Heart left ventricle (tissue), 16 donors: ENCODE results near the gene TYSND1. TPM values are rescaled to one million over a fixed set of nuclear protein-coding genes. Genes with fewer than 3 reads are reported as not detected.

ENCODE experiments used
- ATAC-seq, 4 donors: fragments of 200-7000 bp; cut with Tn5 transposase; one replicate each; pipeline ENCODE4 v1.9.1; 2020 to 2022; ENCODE audit warnings: moderate library complexity in 4 of 4, mild to moderate bottlenecking in 3 of 4, moderate number of reproducible peaks in 1 of 4
- DNase-seq, 5 donors: peaks; one replicate each; pipeline ENCODE4 v3.0.0-alpha.2; 2020
- H3K27ac ChIP-seq, 12 donors: fragments of 200-600 bp; sonication (generic) in 4 of 12; one replicate each; pipeline versions ENCODE4 v1.5.0 to v1.8.0; 2016 to 2022; ENCODE audit warnings: mild to moderate bottlenecking in 2 of 12
- H3K27me3 ChIP-seq, 9 donors: fragments of 200-600 bp; sonication (generic) in 2 of 9; one replicate each; pipeline versions ENCODE4 v1.5.1 to v1.8.0; 2016 to 2022; ENCODE audit warnings: mild to moderate bottlenecking in 3 of 9
- H3K36me3 ChIP-seq, 9 donors: fragments of 200-600 bp; sonication (generic) in 2 of 9; one replicate each; pipeline versions ENCODE4 v1.5.0 to v1.8.0; 2018 to 2022; ENCODE audit warnings: mild to moderate bottlenecking in 2 of 9
- H3K4me1 ChIP-seq, 12 donors: fragments of 200-600 bp; sonication (generic) in 4 of 12; one replicate each; pipeline versions ENCODE4 v1.5.0 to v1.8.0; 2016 to 2022; ENCODE audit warnings: mild to moderate bottlenecking in 3 of 12
- H3K4me3 ChIP-seq, 12 donors: fragments of 200-600 bp; sonication (generic) in 4 of 12; one replicate each; pipeline versions ENCODE4 v1.5.0 to v1.8.0; 2017 to 2022; ENCODE audit warnings: mild to moderate bottlenecking in 9 of 12, moderate library complexity in 4 of 12
- H3K9me3 ChIP-seq, 12 donors: fragments of 200-600 bp; sonication (generic) in 4 of 12; one replicate each; pipeline versions ENCODE4 v1.5.0 to v1.8.0; 2016 to 2022; ENCODE audit warnings: mild to moderate bottlenecking in 1 of 12
- POLR2A ChIP-seq, 2 donors: fragments of 450-650 bp; IDR thresholded peaks; one replicate each; pipeline ENCODE4 v1.6.1; 2017; ENCODE audit warnings: antibody characterized with exemption in 2 of 2, mild to moderate bottlenecking in 2 of 2, moderate library complexity in 2 of 2
- WGBS, 4 donors: extraction: QIAGEN DNeasy Blood & Tissue Kit in 2 of 4; methylation state at CpG; one replicate each; pipeline versions ENCODE4 v1.1.5 to v1.1.7; 2013 to 2018; 5-methylcytosine and 5-hydroxymethylcytosine counted together
- intact Hi-C, 10 donors: fragments of 100-400 bp; cut with DNase I; formaldehyde crosslinking; loops; one replicate each; pipeline versions ENCODE4 v1.11.1 to v1.14.2; 2022
- polyA plus RNA-seq, 2 donors: library from polyadenylated mRNA; stranded (reverse); fragments of 200-250 nt; gene quantifications; one replicate each; pipeline ENCODE4 v1.2.3, GENCODE V29; 2013
- total RNA-seq, 9 donors: library from RNA; depleted of rRNA in 2 of 9; stranded (reverse); fragments of >200 nt in 2 of 9; fragmentation: NEBNext Ultra II Directional in 3 of 9; extraction: Animal tissue kit (Norgen Biotek cat#: 25700) in 3 of 9; gene quantifications; one replicate each; pipeline versions ENCODE4 v1.1.0 to v1.2.4, GENCODE V29; 2016 to 2023
- TF ChIP-seq, protein P1 (sequence below), 12 donors: fragments of 200-600 bp; sonication (generic) in 4 of 12; IDR thresholded peaks; one replicate each; pipeline versions ENCODE4 v1.5.0 to v1.8.0; 2018 to 2022; ENCODE audit warnings: antibody characterized with exemption in 12 of 12, mild to moderate bottlenecking in 5 of 12
- donor health status: ischemic (EF 13 %, LVEDD 7.1; RV severe dilation, severe dysfunction).
- donor health status: healthy with polysubstance abuse.
- donor health status: DM: no; HTN: yes; CAD: no.
- donor health status: DM: no; HTN: no; CAD: no.
- donor health status: ischemic (EF 25% LVEDD 6.9; RV normal size, moderate dysfunction).
- donor health status: ischemic (EF 25% LVEDD 5.7; RV mildly dilated, moderate dysfunction).
- donor health status: healthy.
- donor health status: DM: yes; HTN: yes; CAD: no.
- donor health status: ischemic (EF 35%, LVEDD 5.7; RV mildly dilated, moderate dysfunction).
- donor health status: nonischemic (EF 11% LVEDD 7.7; RV severe dilation, severe dysfunction).
- donor health status: DM: yes; HTN: yes; CAD: no.
- donor health status: PGD.
- donor health status: ischemic (EF 29% LVEDD 5.4; RV normal size, mild dysfunction).
- donor health status: nonischemic (EF 23%, LVEDD 6.1; RV moderate dilation, normal function).

TYSND1 gene
- total and polyA plus RNA-seq, 11 donors: 2.5 to 9.6 (median 5.1) TPM

DNA sequence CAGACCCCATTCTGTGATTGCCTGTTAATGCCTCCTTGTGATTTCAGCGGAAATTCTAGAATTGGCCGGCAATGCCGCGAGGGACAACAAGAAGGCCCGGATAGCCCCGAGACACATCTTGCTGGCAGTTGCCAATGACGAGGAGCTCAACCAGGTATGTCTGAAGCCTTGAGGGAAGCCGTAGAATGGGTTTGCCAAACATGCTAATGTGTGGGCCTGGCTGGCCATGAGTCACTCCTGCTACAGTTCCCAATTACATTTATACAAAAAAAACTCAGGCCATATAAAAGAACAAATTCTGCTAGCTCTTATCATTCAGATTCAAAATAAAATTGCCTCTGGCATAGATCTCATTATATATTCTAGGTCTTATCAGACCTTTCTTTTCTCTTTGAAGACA is 56.5 kb downstream of the TYSND1 start:
- no peak for TF ChIP-seq POLR2A (IDR thresholded peaks at IDR 0.05)
- TF ChIP-seq, protein P1, sequence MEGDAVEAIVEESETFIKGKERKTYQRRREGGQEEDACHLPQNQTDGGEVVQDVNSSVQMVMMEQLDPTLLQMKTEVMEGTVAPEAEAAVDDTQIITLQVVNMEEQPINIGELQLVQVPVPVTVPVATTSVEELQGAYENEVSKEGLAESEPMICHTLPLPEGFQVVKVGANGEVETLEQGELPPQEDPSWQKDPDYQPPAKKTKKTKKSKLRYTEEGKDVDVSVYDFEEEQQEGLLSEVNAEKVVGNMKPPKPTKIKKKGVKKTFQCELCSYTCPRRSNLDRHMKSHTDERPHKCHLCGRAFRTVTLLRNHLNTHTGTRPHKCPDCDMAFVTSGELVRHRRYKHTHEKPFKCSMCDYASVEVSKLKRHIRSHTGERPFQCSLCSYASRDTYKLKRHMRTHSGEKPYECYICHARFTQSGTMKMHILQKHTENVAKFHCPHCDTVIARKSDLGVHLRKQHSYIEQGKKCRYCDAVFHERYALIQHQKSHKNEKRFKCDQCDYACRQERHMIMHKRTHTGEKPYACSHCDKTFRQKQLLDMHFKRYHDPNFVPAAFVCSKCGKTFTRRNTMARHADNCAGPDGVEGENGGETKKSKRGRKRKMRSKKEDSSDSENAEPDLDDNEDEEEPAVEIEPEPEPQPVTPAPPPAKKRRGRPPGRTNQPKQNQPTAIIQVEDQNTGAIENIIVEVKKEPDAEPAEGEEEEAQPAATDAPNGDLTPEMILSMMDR (IDR thresholded peaks at IDR 0.05): no peak
- 96 to 98% (median 98%) methylated on average over 8 of the region's 8 CpGs for WGBS, 4 donors
- H3K4me1 ChIP-seq: peaks cover 0 to 3% (median 0%) of the 10 kb centered on the region in 12 donors
- peaks cover 0 to 52% (median 33%) of the 10 kb centered on the region in 9 donors for H3K36me3 ChIP-seq
- H3K27me3 ChIP-seq: no peaks in the 10 kb centered on the region
- H3K27ac ChIP-seq: no peak overlapping the region
- DNase-seq: no peak
- H3K9me3 ChIP-seq: no peaks in the 10 kb centered on the region
- no peak for ATAC-seq
- H3K4me3 ChIP-seq: no peak overlapping the region
- intact Hi-C loops: no loop called here

DNA sequence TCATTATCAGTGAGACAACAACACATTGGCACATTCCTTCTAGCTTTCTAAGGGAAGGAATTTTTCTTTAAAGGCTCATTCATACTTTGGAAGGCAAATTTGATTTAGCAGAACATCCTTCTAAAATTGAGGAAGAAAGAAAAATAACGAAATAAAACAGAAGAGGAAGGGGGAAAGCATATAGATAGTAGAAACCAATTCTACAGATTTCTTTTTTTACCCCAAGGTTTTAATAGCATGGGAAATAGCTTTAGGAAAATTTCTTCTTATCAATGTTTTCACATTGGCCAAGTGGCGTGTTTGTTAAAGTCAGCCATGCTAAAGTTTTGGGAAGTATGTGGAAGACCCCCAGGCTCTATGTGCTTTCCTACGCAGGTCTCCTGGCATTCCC is 58.2 kb downstream of the TYSND1 start:
- H3K4me3 ChIP-seq: no peak overlapping the region
- DNase-seq (no peak), ATAC-seq (no peak)
- WGBS, 4 donors: 84 to 89% (median 87%) methylated on average over 3 of the region's 3 CpGs
- H3K9me3 ChIP-seq: no peaks in the 10 kb centered on the region
- peaks cover 0 to 36% (median 18%) of the 10 kb centered on the region in 9 donors for H3K36me3 ChIP-seq
- peaks cover 0 to 3% (median 0%) of the 10 kb centered on the region in 12 donors for H3K4me1 ChIP-seq
- no peak for TF ChIP-seq POLR2A (IDR thresholded peaks at IDR 0.05)
- TF ChIP-seq, protein P1 (IDR thresholded peaks at IDR 0.05): no peak
- no peaks in the 10 kb centered on the region for H3K27me3 ChIP-seq
- intact Hi-C loops: no loop called here
- no peak overlapping the region for H3K27ac ChIP-seq

Other genes starting within 250 kb of the TYSND1 start
- gene MACROH2A2, start 93.9 kb downstream of the TYSND1 start, total RNA-seq: 10 to 100 TPM; 11.8 to 21.3 (median 14.8) TPM
- gene MACROH2A2, start 93.9 kb downstream of the TYSND1 start, polyA plus RNA-seq: 10 to 100 TPM; 12.0 to 13.3 TPM
- gene AIFM2, start 13.9 kb downstream of the TYSND1 start, total RNA-seq: 10 to 100 TPM; 12.9 to 23.8 (median 15.5) TPM
- 10 to 100 TPM; 21.6 to 31.8 TPM for gene AIFM2, start 13.9 kb downstream of the TYSND1 start, polyA plus RNA-seq
- 100 to 1,000 TPM in 2 of 9 donors, 10 to 100 TPM in 7; 47.6 to 117 (median 88.6) TPM for gene SAR1A, start 23.8 kb upstream of the TYSND1 start, total RNA-seq
- 10 to 100 TPM; 28.7 to 67.8 TPM for gene SAR1A, start 23.8 kb upstream of the TYSND1 start, polyA plus RNA-seq
- 100 to 1,000 TPM in 3 of 9 donors, 10 to 100 TPM in 6; 61.1 to 151 (median 81.0) TPM for gene PPA1, start 86.7 kb upstream of the TYSND1 start, total RNA-seq
- gene PPA1, start 86.7 kb upstream of the TYSND1 start, polyA plus RNA-seq: 100 to 1,000 TPM in 1 of 2 donors, 10 to 100 TPM in 1; 89.5 to 143 TPM
- gene NPFFR1, start 137.3 kb upstream of the TYSND1 start, total RNA-seq: under 1 TPM in 1 of 9 donors, not detected in 8; 0.52 TPM
- gene NPFFR1, start 137.3 kb upstream of the TYSND1 start, polyA plus RNA-seq: not detected
- 10 to 100 TPM; 32.7 to 92.2 (median 60.2) TPM for gene LRRC20, start 235.9 kb upstream of the TYSND1 start, total RNA-seq
- gene LRRC20, start 235.9 kb upstream of the TYSND1 start, polyA plus RNA-seq: 10 to 100 TPM; 24.8 to 28.4 TPM